Stimulated activated CD8-positive, alpha-beta memory T cell treated with anti-CD3 and anti-CD28 coated beads, Interleukin-12 subunit alpha, Interleukin-12 subunit beta, amount 100 ng/mL, for 1 hour (primary cell): ENCODE data around the gene CLEC16A.
"Not testable (repeated sequence)": the region's sequence is repeated elsewhere in the genome, so short reads cannot be mapped to it uniquely, and the experiment has no call there.

Source experiments
- DNase-seq: peaks from one replicate; pipeline ENCODE4 v3.0.0-alpha.2; 2020; ENCODE audit warnings: low read depth

Gene CLEC16A

GRCh38 chr16:11205065-11205699 is 260.8 kb downstream of the CLEC16A start:
- DNase-seq: no peak

GRCh38 chr16:11205754-11206581 is 261.6 kb downstream of the CLEC16A start:
- DNase-seq: no peak

DNA sequence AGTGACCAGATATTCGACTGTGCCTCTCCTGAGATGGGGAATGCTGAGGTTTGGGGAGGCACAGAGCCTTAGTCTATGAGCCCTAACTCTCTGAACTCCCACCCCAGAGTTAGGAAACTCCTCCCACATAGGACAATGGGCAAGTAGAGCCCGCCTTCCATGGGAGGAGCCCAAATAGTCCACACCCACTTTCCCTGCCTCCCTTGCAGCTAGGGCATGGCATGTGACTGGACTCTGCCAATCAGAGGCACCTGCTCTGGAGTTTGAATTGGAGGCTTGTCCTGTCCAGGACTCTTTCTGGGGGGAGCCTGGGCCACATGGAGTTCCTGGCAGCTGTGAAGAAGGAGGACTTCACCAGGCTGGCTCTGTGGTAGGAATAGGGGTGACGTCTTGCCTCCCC is 263.3 kb downstream of the CLEC16A start:
- DNase-seq: no peak

- DNase-seq: no peak
Measured at GRCh38 chr16:11208916-11209665, 264.7 kb downstream of the CLEC16A start.

DNA sequence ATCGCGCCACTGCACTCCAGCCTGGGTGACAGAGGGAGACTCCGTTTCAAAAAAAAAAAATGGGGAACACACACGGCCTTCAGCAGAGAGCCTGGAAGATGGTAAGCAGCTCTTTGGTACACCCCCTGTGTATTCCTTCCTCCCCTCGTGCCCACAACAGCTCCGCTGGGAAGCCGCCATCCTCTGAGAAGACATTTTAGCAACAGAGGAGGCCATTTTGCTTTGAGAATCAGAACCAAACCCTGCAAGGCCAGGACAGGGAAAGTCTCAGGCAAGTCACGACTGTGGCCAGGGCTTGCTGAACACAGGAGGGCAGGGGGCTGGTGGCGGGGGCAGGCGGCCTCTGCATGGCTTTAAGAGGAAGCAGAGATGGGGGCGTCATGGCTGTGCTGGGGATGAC is 265.9 kb downstream of the CLEC16A start:
- no peak for DNase-seq

GRCh38 chr16:11211061-11211976 is 267.0 kb downstream of the CLEC16A start:
- no peak for DNase-seq

GRCh38 chr16:11211977-11212797 is 267.8 kb downstream of the CLEC16A start:
- DNase-seq: no peak

DNA sequence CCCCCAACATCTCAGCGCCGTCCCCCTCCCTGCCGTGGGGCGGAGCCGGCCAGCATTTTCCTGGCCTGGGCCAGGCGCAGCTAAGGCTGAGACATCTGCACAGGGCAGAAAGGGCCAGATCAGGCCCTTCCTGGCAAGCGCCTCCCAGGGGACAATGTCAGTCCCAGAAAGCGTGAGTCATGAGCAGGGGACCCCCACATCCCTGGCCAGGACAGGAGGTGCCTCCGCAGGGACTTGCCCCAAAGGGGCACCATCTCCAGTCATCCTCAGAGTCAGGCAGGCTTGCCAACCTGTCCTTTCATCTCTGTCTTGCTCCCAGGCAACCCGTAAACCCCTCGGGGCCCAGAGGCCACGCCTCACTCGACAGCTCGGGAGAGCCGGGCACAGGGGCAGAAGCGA is 268.4 kb downstream of the CLEC16A start:
- no peak for DNase-seq

DNA sequence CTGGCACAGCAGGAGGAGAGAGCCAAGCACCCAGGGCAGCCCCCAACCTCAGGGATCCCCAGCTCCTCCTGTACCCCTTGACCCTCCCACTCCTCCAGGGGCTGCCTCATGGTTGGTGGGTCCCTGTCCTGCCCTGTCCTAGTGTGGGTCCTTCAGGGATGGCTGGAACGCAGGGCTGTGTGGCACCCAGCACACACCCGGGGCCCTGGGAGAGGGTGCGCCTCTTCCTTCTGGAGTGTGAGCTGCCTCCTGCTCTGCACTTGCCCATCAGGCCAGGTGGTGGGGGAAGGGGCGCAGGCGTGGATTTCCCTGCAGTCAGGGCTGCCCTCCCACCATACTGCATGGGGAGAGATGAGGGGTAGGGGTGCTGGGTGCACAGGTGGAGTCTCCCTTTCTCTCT is 269.0 kb downstream of the CLEC16A start:
- DNase-seq: no peak

- DNase-seq: no peak
Measured at GRCh38 chr16:11213799-11214198, 269.4 kb downstream of the CLEC16A start.

DNA sequence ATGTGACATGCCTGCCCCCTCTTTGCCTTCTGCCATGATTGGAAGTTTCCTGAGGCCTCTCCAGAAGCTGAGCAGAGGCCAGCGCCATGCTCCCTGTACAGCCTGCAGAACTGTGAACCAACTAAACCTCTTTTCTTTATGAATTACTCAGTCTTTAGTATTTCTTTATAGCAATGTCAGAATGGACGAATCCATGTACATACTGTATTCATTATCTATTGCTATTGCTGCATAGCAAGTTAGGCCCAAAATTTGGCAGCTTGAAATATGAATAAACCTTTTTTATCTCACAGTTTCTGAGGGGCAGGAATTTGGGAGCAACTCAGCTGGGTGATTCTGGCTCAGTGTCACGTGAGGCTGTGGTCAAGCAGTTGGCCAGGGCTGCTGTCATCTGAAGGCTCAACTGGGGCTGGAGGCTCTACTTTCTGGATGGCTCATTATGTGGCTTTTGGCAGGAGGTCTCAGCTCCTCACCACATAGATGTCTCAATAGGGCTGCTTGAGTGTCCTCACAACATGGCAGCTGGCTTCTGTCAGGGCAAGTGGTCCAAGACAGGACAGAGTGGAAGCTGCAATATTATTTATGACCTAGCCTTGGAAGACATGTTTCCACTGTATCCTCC is 271.7 kb downstream of the CLEC16A start:
- DNase-seq: no peak

GRCh38 chr16:11217651-11218603 is 273.6 kb downstream of the CLEC16A start:
- no peak for DNase-seq

DNA sequence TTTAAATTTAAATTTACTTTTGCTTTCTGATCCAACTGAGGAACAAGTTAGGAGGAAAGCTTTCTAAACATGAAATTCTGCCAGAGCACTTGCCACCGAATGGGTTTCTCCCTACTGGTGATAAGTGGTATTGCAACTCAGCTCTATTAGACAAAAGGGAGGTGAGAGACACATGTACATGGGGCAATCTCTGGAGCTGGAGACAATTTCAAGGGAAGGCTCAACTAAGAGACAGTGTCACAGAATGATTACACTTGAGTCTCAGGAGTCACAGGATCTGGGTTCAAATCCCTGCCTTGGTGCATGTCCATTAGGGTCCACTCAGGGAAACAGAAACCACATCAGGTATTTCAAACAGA is 274.2 kb downstream of the CLEC16A start:
- DNase-seq: no peak

GRCh38 chr16:11219178-11219577 is 274.8 kb downstream of the CLEC16A start:
- no peak for DNase-seq

GRCh38 chr16:11220507-11220906 is 276.1 kb downstream of the CLEC16A start:
- not testable (repeated sequence) for DNase-seq

DNA sequence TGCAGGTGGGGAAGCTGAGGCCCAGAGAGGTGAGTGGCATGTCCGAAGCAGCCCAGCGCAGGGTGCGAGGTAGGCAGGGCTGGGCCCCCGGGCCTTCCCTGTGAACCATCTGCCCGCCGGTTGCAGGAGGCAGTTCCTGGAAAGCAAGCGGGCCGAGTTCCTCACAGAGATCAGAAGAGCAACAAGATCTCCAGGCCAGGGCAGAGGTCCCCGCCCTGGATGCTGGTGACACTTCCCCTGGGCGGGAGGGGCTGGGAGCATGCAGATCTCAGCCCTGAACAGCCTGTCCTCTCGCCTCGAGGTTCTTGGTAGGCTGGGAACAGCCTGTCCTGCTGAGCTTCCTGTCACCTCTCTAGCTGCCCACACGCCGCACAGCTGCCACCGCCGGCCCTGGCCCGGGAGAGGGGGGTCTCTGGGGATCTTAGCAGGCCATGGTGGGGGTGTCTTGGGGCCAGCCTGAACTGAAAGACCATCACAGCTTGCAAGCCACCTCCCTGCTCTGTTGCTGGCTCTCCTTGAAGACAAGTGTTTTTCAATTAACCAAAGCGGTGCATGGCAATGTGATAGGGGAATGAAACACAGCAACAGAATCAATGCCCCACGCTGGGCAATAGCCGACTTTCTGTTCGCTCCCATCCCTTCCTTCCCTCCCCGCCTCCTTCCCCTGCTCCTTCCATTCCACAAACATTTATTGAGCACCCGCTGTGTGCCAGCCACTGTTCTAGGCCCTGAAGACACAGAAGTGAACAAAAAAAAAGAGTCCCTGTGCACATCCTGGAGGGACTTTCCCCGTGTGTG is 279.9 kb downstream of the CLEC16A start:
- no peak for DNase-seq

DNA sequence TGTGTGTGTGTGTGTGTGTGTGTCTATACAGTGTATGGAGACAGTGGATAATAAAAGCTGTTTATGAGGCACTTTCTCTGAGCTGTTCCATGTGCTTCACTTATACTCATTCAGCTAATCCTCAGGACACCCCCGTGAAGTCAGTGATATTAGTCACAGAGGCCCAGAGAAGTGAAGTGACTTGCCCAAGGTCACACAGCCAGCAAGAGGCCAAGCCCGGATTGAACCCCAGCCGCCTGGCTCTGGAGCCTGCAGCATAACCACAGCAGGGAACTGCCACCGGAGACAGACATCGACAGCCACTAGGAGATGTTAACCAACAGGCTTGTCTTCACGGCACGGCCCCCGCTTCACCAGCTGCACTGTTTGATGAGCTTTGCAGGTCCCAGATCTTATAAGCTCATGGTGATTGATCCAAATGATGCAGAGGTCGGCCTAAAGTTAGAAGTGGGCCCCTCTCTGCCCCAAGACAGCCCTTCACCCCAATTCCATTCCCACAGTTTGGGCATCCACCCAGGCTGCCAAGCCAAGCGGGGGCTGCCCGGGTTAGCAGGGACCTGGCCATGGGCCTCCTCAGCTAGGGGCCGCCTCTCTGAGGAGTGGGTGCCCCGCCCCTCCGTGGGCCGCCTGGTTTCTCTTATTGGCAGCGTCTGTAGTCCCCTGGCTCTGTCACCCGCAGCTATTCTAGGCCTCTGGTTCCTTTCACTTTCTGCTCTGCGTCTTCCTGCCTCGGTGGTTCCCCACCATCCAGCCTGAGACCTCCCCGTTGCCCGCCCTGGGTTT is 280.7 kb downstream of the CLEC16A start:
- DNase-seq: peak; percentile 50
